Hindlimb muscle (tissue), 1 donor: ENCODE measurements around the gene YARS1. TPM values are rescaled to one million over a fixed set of nuclear protein-coding genes. Genes with fewer than 3 reads are reported as not detected.
"Not testable (repeated sequence)": the region's sequence is repeated elsewhere in the genome, so short reads cannot be mapped to it uniquely, and the experiment has no call there.

Experiments used
- DNase-seq: peaks from one replicate; pipeline ENCODE4 v3.0.0-alpha.2; 2013
- polyA plus RNA-seq: library from polyadenylated mRNA; unstranded; fragments of 120-200 nt; gene quantifications from one replicate; pipeline ENCODE4 v1.2.1, GENCODE V29; 2013; ENCODE audit not compliant: insufficient read length

YARS1 gene
- polyA plus RNA-seq, 1 donor = 40.4 TPM

- no peak for DNase-seq
Observed at GRCh38 chr1:32816676-32817158, 441 bp downstream of the YARS1 start.

- DNase-seq = no peak
Observed at GRCh38 chr1:32813941-32814739, 3.0 kb downstream of the YARS1 start.

GRCh38 chr1:32811917-32812316 lies 5.2 kb downstream of the YARS1 start:
- DNase-seq = no peak

- no peak for DNase-seq
Observed at GRCh38 chr1:32811265-32811664, 5.9 kb downstream of the YARS1 start.

GRCh38 chr1:32810358-32810757 lies 6.8 kb downstream of the YARS1 start:
- DNase-seq = no peak

- DNase-seq = no peak
Observed at GRCh38 chr1:32808580-32808979, 8.6 kb downstream of the YARS1 start.

GRCh38 chr1:32806910-32807523 lies 10.1 kb downstream of the YARS1 start:
- no peak for DNase-seq

- no peak for DNase-seq
Observed at GRCh38 chr1:32806290-32806689, 10.9 kb downstream of the YARS1 start.

- DNase-seq = not testable (repeated sequence)
Observed at GRCh38 chr1:32804460-32804859, 12.7 kb downstream of the YARS1 start.

- no peak for DNase-seq
Observed at GRCh38 chr1:32801096-32801715, 16.0 kb downstream of the YARS1 start.

- no peak for DNase-seq
Observed at GRCh38 chr1:32798679-32799416, 18.3 kb downstream of the YARS1 start.

GRCh38 chr1:32798191-32798590 lies 19.0 kb downstream of the YARS1 start:
- no peak for DNase-seq

- DNase-seq = no peak
Observed at GRCh38 chr1:32797456-32797855, 19.7 kb downstream of the YARS1 start.

- DNase-seq = not testable (repeated sequence)
Observed at GRCh38 chr1:32795763-32796162, 21.4 kb downstream of the YARS1 start.

- no peak for DNase-seq
Observed at GRCh38 chr1:32791881-32792280, 25.3 kb downstream of the YARS1 start.

GRCh38 chr1:32789356-32789755 lies 27.8 kb downstream of the YARS1 start:
- not testable (repeated sequence) for DNase-seq

GRCh38 chr1:32786856-32787255 lies 30.3 kb downstream of the YARS1 start:
- no peak for DNase-seq

GRCh38 chr1:32784817-32785216 lies 32.3 kb downstream of the YARS1 start:
- DNase-seq = no peak

- no peak for DNase-seq
Observed at GRCh38 chr1:32783851-32784250, 33.3 kb downstream of the YARS1 start.

- DNase-seq = no peak
Observed at GRCh38 chr1:32782086-32782485, 35.1 kb downstream of the YARS1 start.

- no peak for DNase-seq
Observed at GRCh38 chr1:32780628-32781234, 36.4 kb downstream of the YARS1 start.

- no peak for DNase-seq
Observed at GRCh38 chr1:32780005-32780404, 37.2 kb downstream of the YARS1 start.
